ENCODE results near the gene PGD. TPM values are rescaled to one million over a fixed set of nuclear protein-coding genes. Genes with fewer than 3 reads are reported as not detected.
"Not testable (repeated sequence)": the region's sequence is repeated elsewhere in the genome, so short reads cannot be mapped to it uniquely, and the experiment has no call there.

The PGD gene
- total and polyA plus RNA-seq, 7 experiments from 2014 or later: 42.0 to 110 (median 47.0) TPM

- no peak overlapping the region for H3K27ac ChIP-seq (ENCODE audit: low read depth, low read length)
- H3K4me1 ChIP-seq (ENCODE audit: control insufficient read depth in 2 of 2, insufficient read depth in 2 of 2, low read length in 2 of 2): no peaks in the 10 kb centered on the region
- Mint-ChIP-seq H3K36me3 (peaks cover 0 to 18% (median 12%) of the 10 kb centered on the region in 5 donors), H3K27me3 (peaks cover 0 to under 1% (median 0%) of the 10 kb centered on the region in 5 donors), H3K9me3 (no peaks in the 10 kb centered on the region), H3K4me3 (no peak overlapping the region), H3K4me1 (peaks cover 0 to 14% (median 9%) of the 10 kb centered on the region in 7 donors), H3K27ac (peak overlapping the region in 1 of 9 donors; percentile 65)
- intact Hi-C loops (cut with micrococcal nuclease): no loop called here
- peaks cover 0 to 11% (median 0%) of the 10 kb centered on the region in 3 experiments for H3K36me3 ChIP-seq (ENCODE audit: control insufficient read depth in 2 of 3, insufficient read depth in 3 of 3, low read length in 3 of 3)
- ChIA-PET POLR2A (no interaction called here), CTCF (interaction anchor here (0.6 kb wide), 1 partner anchor 28 kb away, joined by 3 read pairs; no protein-coding TSS in a partner anchor)
- no peak for ATAC-seq
- H3K9me3 ChIP-seq (ENCODE audit: control insufficient read depth in 2 of 3, low read length in 3 of 3): no peaks in the 10 kb centered on the region
- DNase-seq: no peak
- H3K4me3 ChIP-seq (ENCODE audit: low read length): no peak overlapping the region
- H3K27me3 ChIP-seq (ENCODE audit: control insufficient read depth in 2 of 2, insufficient read depth in 2 of 2, low read length in 2 of 2): no peaks in the 10 kb centered on the region
Measured at GRCh38 chr1:10456661-10457060, 57.8 kb downstream of the PGD start.

GRCh38 chr1:10457462-10457861 is 58.6 kb downstream of the PGD start:
- ATAC-seq; H3K27ac ChIP-seq (ENCODE audit: low read depth, low read length); H3K4me1 ChIP-seq (ENCODE audit: control insufficient read depth in 2 of 2, insufficient read depth in 2 of 2, low read length in 2 of 2); H3K4me3 ChIP-seq (ENCODE audit: low read length); DNase-seq; H3K27me3 Mint-ChIP-seq; H3K9me3 Mint-ChIP-seq; POLR2A ChIA-PET; H3K27me3 ChIP-seq (ENCODE audit: control insufficient read depth in 2 of 2, insufficient read depth in 2 of 2, low read length in 2 of 2); H3K9me3 ChIP-seq (ENCODE audit: control insufficient read depth in 2 of 3, low read length in 3 of 3); intact Hi-C loops (cut with micrococcal nuclease): not testable (repeated sequence)
- Mint-ChIP-seq H3K27ac (peak overlapping the region in 4 of 9 donors; percentile 12 to 59 (median 39)), H3K36me3 (peaks cover 0 to 18% (median 15%) of the 10 kb centered on the region in 5 donors), H3K4me3 (peak overlapping the region in 1 of 10 donors; percentile 37), H3K4me1 (peaks cover 0 to 14% (median 9%) of the 10 kb centered on the region in 7 donors)
- H3K36me3 ChIP-seq (ENCODE audit: control insufficient read depth in 2 of 3, insufficient read depth in 3 of 3, low read length in 3 of 3): peaks cover 0 to 16% (median 0%) of the 10 kb centered on the region in 3 experiments
- CTCF ChIA-PET: interaction anchor here (0.6 kb wide), 1 partner anchor 430 kb away, joined by 3 read pairs; no protein-coding TSS in a partner anchor

- Mint-ChIP-seq H3K4me3 (peak overlapping the region in 1 of 10 donors; percentile 37), H3K36me3 (peaks cover 0 to 20% (median 17%) of the 10 kb centered on the region in 5 donors), H3K27me3 (no peaks in the 10 kb centered on the region), H3K4me1 (peaks cover 0 to 14% (median 9%) of the 10 kb centered on the region in 7 donors), H3K9me3 (no peaks in the 10 kb centered on the region), H3K27ac (peak overlapping the region in 7 of 9 donors; percentile 12 to 82 (median 40))
- Histone ChIP-seq H3K4me3 (ENCODE audit: low read length) (no peak overlapping the region), H3K4me1 (ENCODE audit: control insufficient read depth in 2 of 2, insufficient read depth in 2 of 2, low read length in 2 of 2) (no peaks in the 10 kb centered on the region), H3K9me3 (ENCODE audit: control insufficient read depth in 2 of 3, low read length in 3 of 3) (no peaks in the 10 kb centered on the region), H3K36me3 (ENCODE audit: control insufficient read depth in 2 of 3, insufficient read depth in 3 of 3, low read length in 3 of 3) (peaks cover 0 to 20% (median 0%) of the 10 kb centered on the region in 3 experiments), H3K27ac (ENCODE audit: low read depth, low read length) (no peak overlapping the region), H3K27me3 (ENCODE audit: control insufficient read depth in 2 of 2, insufficient read depth in 2 of 2, low read length in 2 of 2) (no peaks in the 10 kb centered on the region)
- no peak for ATAC-seq
- ChIA-PET POLR2A (no interaction called here), CTCF (interaction anchor here (0.6 kb wide), 1 partner anchor 429 kb away, joined by 3 read pairs; no protein-coding TSS in a partner anchor)
- DNase-seq: no peak
- intact Hi-C loops (cut with micrococcal nuclease): no loop called here
Measured at GRCh38 chr1:10457875-10458274, 59.0 kb downstream of the PGD start.

- no peak for ATAC-seq
- no peak overlapping the region for H3K4me3 ChIP-seq (ENCODE audit: low read length)
- intact Hi-C loops (cut with micrococcal nuclease): no loop called here
- H3K27ac Mint-ChIP-seq: no peak overlapping the region
- ChIA-PET POLR2A (no interaction called here), CTCF (interaction anchor here (0.5 kb wide), 1 partner anchor 837 kb away, joined by 3 read pairs; no protein-coding TSS in a partner anchor)
- H3K9me3 ChIP-seq (ENCODE audit: control insufficient read depth in 2 of 3, low read length in 3 of 3): no peaks in the 10 kb centered on the region
- no peak overlapping the region for H3K4me3 Mint-ChIP-seq
- DNase-seq: no peak
- no peaks in the 10 kb centered on the region for H3K27me3 Mint-ChIP-seq
- no peaks in the 10 kb centered on the region for H3K4me1 ChIP-seq (ENCODE audit: control insufficient read depth in 2 of 2, insufficient read depth in 2 of 2, low read length in 2 of 2)
- peaks cover 0 to 14% (median 9%) of the 10 kb centered on the region in 7 donors for H3K4me1 Mint-ChIP-seq
- no peaks in the 10 kb centered on the region for H3K9me3 Mint-ChIP-seq
- H3K36me3 Mint-ChIP-seq: peaks cover 0 to 25% (median 17%) of the 10 kb centered on the region in 5 donors
- H3K27ac ChIP-seq (ENCODE audit: low read depth, low read length): no peak overlapping the region
- H3K36me3 ChIP-seq (ENCODE audit: control insufficient read depth in 2 of 3, insufficient read depth in 3 of 3, low read length in 3 of 3): peaks cover 0 to 30% (median 3%) of the 10 kb centered on the region in 3 experiments
- H3K27me3 ChIP-seq (ENCODE audit: control insufficient read depth in 2 of 2, insufficient read depth in 2 of 2, low read length in 2 of 2): no peaks in the 10 kb centered on the region
Measured at GRCh38 chr1:10459184-10459583, 60.3 kb downstream of the PGD start.

- DNase-seq (no peak), ATAC-seq (no peak)
- Mint-ChIP-seq H3K27me3 (no peaks in the 10 kb centered on the region), H3K36me3 (peaks cover 6 to 30% (median 15%) of the 10 kb centered on the region in 5 donors), H3K9me3 (no peaks in the 10 kb centered on the region), H3K27ac (no peak overlapping the region), H3K4me3 (no peak overlapping the region), H3K4me1 (peaks cover 5 to 16% (median 11%) of the 10 kb centered on the region in 7 donors)
- POLR2A ChIA-PET: no interaction called here
- Histone ChIP-seq H3K36me3 (ENCODE audit: control insufficient read depth in 2 of 3, insufficient read depth in 3 of 3, low read length in 3 of 3) (peaks cover 0 to 65% (median 12%) of the 10 kb centered on the region in 3 experiments), H3K27ac (ENCODE audit: low read depth, low read length) (no peak overlapping the region), H3K4me1 (ENCODE audit: control insufficient read depth in 2 of 2, insufficient read depth in 2 of 2, low read length in 2 of 2) (peaks cover 9 to 10% of the 10 kb centered on the region in 2 donors), H3K9me3 (ENCODE audit: control insufficient read depth in 2 of 3, low read length in 3 of 3) (no peaks in the 10 kb centered on the region), H3K4me3 (ENCODE audit: low read length) (no peak overlapping the region), H3K27me3 (ENCODE audit: control insufficient read depth in 2 of 2, insufficient read depth in 2 of 2, low read length in 2 of 2) (no peaks in the 10 kb centered on the region)
- CTCF ChIA-PET: no interaction called here
- intact Hi-C loops (cut with micrococcal nuclease): no loop called here
Measured at GRCh38 chr1:10467078-10467477, 68.2 kb downstream of the PGD start.

- Histone ChIP-seq H3K4me1 (ENCODE audit: control insufficient read depth in 2 of 2, insufficient read depth in 2 of 2, low read length in 2 of 2) (peaks cover 12 to 22% of the 10 kb centered on the region in 2 donors), H3K27me3 (ENCODE audit: control insufficient read depth in 2 of 2, insufficient read depth in 2 of 2, low read length in 2 of 2) (no peaks in the 10 kb centered on the region), H3K27ac (ENCODE audit: low read depth, low read length) (no peak overlapping the region), H3K9me3 (ENCODE audit: control insufficient read depth in 2 of 3, low read length in 3 of 3) (no peaks in the 10 kb centered on the region), H3K36me3 (ENCODE audit: control insufficient read depth in 2 of 3, insufficient read depth in 3 of 3, low read length in 3 of 3) (peaks cover 0 to 38% (median 4%) of the 10 kb centered on the region in 3 experiments), H3K4me3 (ENCODE audit: low read length) (no peak overlapping the region)
- intact Hi-C loops (cut with micrococcal nuclease): loop anchor here in 1 of 2 donors (5.0 to 10.0 kb wide), 6 partner anchors 258 to 1335 kb away; partner anchors contain the start of genes AGTRAP, CLCN6, KIF1B and MTHFR
- peaks cover 12 to 39% (median 29%) of the 10 kb centered on the region in 7 donors for H3K4me1 Mint-ChIP-seq
- no peak overlapping the region for H3K27ac Mint-ChIP-seq
- ChIA-PET POLR2A (no interaction called here), CTCF (no interaction called here)
- ATAC-seq: no peak
- H3K36me3 Mint-ChIP-seq: peaks cover 6 to 17% (median 10%) of the 10 kb centered on the region in 5 donors
- H3K9me3 Mint-ChIP-seq: no peaks in the 10 kb centered on the region
- no peaks in the 10 kb centered on the region for H3K27me3 Mint-ChIP-seq
- no peak for DNase-seq
- no peak overlapping the region for H3K4me3 Mint-ChIP-seq
Measured at GRCh38 chr1:10470043-10470442, 71.2 kb downstream of the PGD start.

All from naive thymus-derived CD4-positive, alpha-beta T cell (primary cell).